GM12874 (cell line): Measurements from ENCODE around the gene TNFRSF11A.

Source experiments
- CTCF ChIP-seq: IDR thresholded peaks from 2 replicates; pipeline ENCODE4 v1.5.1; 2011; ENCODE audit warnings: low read depth, mild to moderate bottlenecking, control low read depth, low read length, moderate library complexity; ENCODE audit not compliant: insufficient read depth

The TNFRSF11A gene

GRCh38 chr18:62435435-62436031 lies 110.4 kb downstream of the TNFRSF11A start:
- TF ChIP-seq CTCF, result no peak

GRCh38 chr18:62436636-62437234 lies 111.6 kb downstream of the TNFRSF11A start:
- no peak for TF ChIP-seq CTCF

GRCh38 chr18:62437235-62438017 lies 112.3 kb downstream of the TNFRSF11A start:
- no peak for TF ChIP-seq CTCF

- no peak for TF ChIP-seq CTCF
These were observed 112.9 kb downstream of the TNFRSF11A start for GRCh38 chr18:62438018-62438329.

GRCh38 chr18:62438402-62438801 lies 113.3 kb downstream of the TNFRSF11A start:
- TF ChIP-seq CTCF, result no peak

- no peak for TF ChIP-seq CTCF
These were observed 113.8 kb downstream of the TNFRSF11A start for GRCh38 chr18:62438866-62439265.
